Suprapubic skin (tissue), 4 donors: ENCODE data around the gene RCOR1. TPM values are rescaled to one million over a fixed set of nuclear protein-coding genes. Genes with fewer than 3 reads are reported as not detected.
A peak's percentile ranks its signal among the peaks of the same experiment; 100 is the strongest.

Source experiments
- DNase-seq, 2 donors: peaks; one replicate each; pipeline ENCODE4 v3.0.0-alpha.2; 2019; ENCODE audit warnings: low spot score in 2 of 2
- H3K27ac ChIP-seq: fragments of 200-600 bp; sonication (generic); one replicate; pipeline ENCODE4 v1.5.1; 2019
- H3K27me3 ChIP-seq: fragments of 200-600 bp; sonication (generic); one replicate; pipeline ENCODE4 v1.5.1; 2019
- H3K36me3 ChIP-seq: fragments of 200-600 bp; sonication (generic); one replicate; pipeline ENCODE4 v1.5.1; 2019
- H3K4me1 ChIP-seq: fragments of 200-600 bp; sonication (generic); one replicate; pipeline ENCODE4 v1.5.1; 2019
- H3K4me3 ChIP-seq: fragments of 200-600 bp; sonication (generic); one replicate; pipeline ENCODE4 v1.5.1; 2019; ENCODE audit warnings: mild to moderate bottlenecking
- H3K9me3 ChIP-seq: fragments of 200-600 bp; sonication (generic); one replicate; pipeline ENCODE4 v1.5.1; 2019
- CTCF ChIP-seq, 2 donors: fragments of 200-600 bp in 1 of 2; fragments of 450-650 bp in 1 of 2; sonication (generic) in 1 of 2; IDR thresholded peaks; one replicate each; pipeline ENCODE4 v1.5.1; 2016 to 2019; ENCODE audit warnings: antibody characterized with exemption in 2 of 2, mild to moderate bottlenecking in 1 of 2, moderate library complexity in 1 of 2
- EP300 ChIP-seq: sonication (generic); formaldehyde crosslinking; IDR thresholded peaks from one replicate; pipeline ENCODE4 v1.6.1; 2017; ENCODE audit warnings: antibody characterized with exemption
- POLR2A ChIP-seq, 2 donors: fragments of 450-650 bp; IDR thresholded peaks; one replicate each; pipeline ENCODE4 v1.6.1; 2017; ENCODE audit warnings: antibody characterized with exemption in 2 of 2, mild to moderate bottlenecking in 2 of 2, moderate library complexity in 2 of 2
- POLR2AphosphoS5 ChIP-seq, 3 donors: sonication (generic); formaldehyde crosslinking; IDR thresholded peaks; one replicate each; pipeline ENCODE4 v1.6.1; 2017; ENCODE audit warnings: antibody characterized with exemption in 3 of 3
- WGBS: methylation state at CpG from one replicate; pipeline ENCODE4 v1.1.5; 2018; 5-methylcytosine and 5-hydroxymethylcytosine counted together
- total RNA-seq, 4 donors: library from RNA; depleted of rRNA; stranded (reverse); fragments of >200 nt; gene quantifications; one replicate each; pipeline ENCODE4 v1.1.0, GENCODE V29; 2016

RCOR1 gene
- total RNA-seq, 4 donors from 2014 or later = 20.6 to 27.7 (median 24.8) TPM

GRCh38 chr14:102551995-102552705, 40.3 kb upstream of the RCOR1 start:
- WGBS = 48% methylated on average over 11 of the region's 14 CpGs
- H3K9me3 ChIP-seq = no peaks in the 10 kb centered on the region
- no peak overlapping the region for H3K4me3 ChIP-seq
- H3K36me3 ChIP-seq = no peaks in the 10 kb centered on the region
- DNase-seq = no peak
- H3K4me1 ChIP-seq = peaks cover 21% of the 10 kb centered on the region
- H3K27ac ChIP-seq = no peak overlapping the region
- TF ChIP-seq POLR2AphosphoS5 (IDR thresholded peaks at IDR 0.05) = no peak
- no peaks in the 10 kb centered on the region for H3K27me3 ChIP-seq

GRCh38 chr14:102554821-102555819, 37.3 kb upstream of the RCOR1 start:
- Histone ChIP-seq H3K4me3 (peak overlapping the region; percentile 95), H3K4me1 (peaks cover 32% of the 10 kb centered on the region), H3K36me3 (no peaks in the 10 kb centered on the region), H3K27me3 (no peaks in the 10 kb centered on the region), H3K9me3 (no peaks in the 10 kb centered on the region), H3K27ac (peak overlapping the region; percentile 90)
- WGBS = 26% methylated on average over 11 of the region's 94 CpGs
- DNase-seq = no peak
- TF ChIP-seq POLR2A (IDR thresholded peaks at IDR 0.05) (no peak), POLR2AphosphoS5 (IDR thresholded peaks at IDR 0.05) (no peak), EP300 (no peak), CTCF (IDR thresholded peaks at IDR 0.05) (no peak)

GRCh38 chr14:102556098-102556677, 36.3 kb upstream of the RCOR1 start:
- WGBS = 92% methylated on average over 7 of the region's 14 CpGs
- DNase-seq = no peak
- H3K36me3 ChIP-seq = no peaks in the 10 kb centered on the region
- peaks cover 32% of the 10 kb centered on the region for H3K4me1 ChIP-seq
- H3K27me3 ChIP-seq = no peaks in the 10 kb centered on the region
- no peak overlapping the region for H3K4me3 ChIP-seq
- H3K9me3 ChIP-seq = no peaks in the 10 kb centered on the region
- no peak overlapping the region for H3K27ac ChIP-seq
- TF ChIP-seq CTCF (IDR thresholded peaks at IDR 0.05) (no peak), POLR2AphosphoS5 (IDR thresholded peaks at IDR 0.05) (no peak), EP300 (no peak), POLR2A (IDR thresholded peaks at IDR 0.05) (no peak)

GRCh38 chr14:102557434-102558226, 34.8 kb upstream of the RCOR1 start:
- no peak overlapping the region for H3K4me3 ChIP-seq
- H3K27ac ChIP-seq = no peak overlapping the region
- no peaks in the 10 kb centered on the region for H3K9me3 ChIP-seq
- no peak for DNase-seq
- no peaks in the 10 kb centered on the region for H3K36me3 ChIP-seq
- H3K27me3 ChIP-seq = no peaks in the 10 kb centered on the region
- peaks cover 23% of the 10 kb centered on the region for H3K4me1 ChIP-seq
- TF ChIP-seq POLR2AphosphoS5 (IDR thresholded peaks at IDR 0.05) = no peak
- TF ChIP-seq POLR2A (IDR thresholded peaks at IDR 0.05) = no peak
- no peak for TF ChIP-seq CTCF (IDR thresholded peaks at IDR 0.05)
- no peak for TF ChIP-seq EP300
- WGBS = 75% methylated on average over 8 of the region's 12 CpGs

- Histone ChIP-seq H3K27me3 (no peaks in the 10 kb centered on the region), H3K4me3 (no peak overlapping the region), H3K4me1 (peaks cover 20% of the 10 kb centered on the region), H3K27ac (no peak overlapping the region), H3K36me3 (no peaks in the 10 kb centered on the region), H3K9me3 (no peaks in the 10 kb centered on the region)
- WGBS = 40% methylated on average over 3 of the region's 4 CpGs
- DNase-seq = no peak
- TF ChIP-seq EP300 = no peak
- no peak for TF ChIP-seq POLR2AphosphoS5 (IDR thresholded peaks at IDR 0.05)
- TF ChIP-seq CTCF (IDR thresholded peaks at IDR 0.05) = no peak
- TF ChIP-seq POLR2A (IDR thresholded peaks at IDR 0.05) = no peak
These were observed 33.9 kb upstream of the RCOR1 start for GRCh38 chr14:102558556-102558955.
